ENCODE measurements around the gene SNX32. TPM values are rescaled to one million over a fixed set of nuclear protein-coding genes. Genes with fewer than 3 reads are reported as not detected.

The SNX32 gene
- total RNA-seq, 1 donor from 2014 or later = 0.47 TPM

DNA sequence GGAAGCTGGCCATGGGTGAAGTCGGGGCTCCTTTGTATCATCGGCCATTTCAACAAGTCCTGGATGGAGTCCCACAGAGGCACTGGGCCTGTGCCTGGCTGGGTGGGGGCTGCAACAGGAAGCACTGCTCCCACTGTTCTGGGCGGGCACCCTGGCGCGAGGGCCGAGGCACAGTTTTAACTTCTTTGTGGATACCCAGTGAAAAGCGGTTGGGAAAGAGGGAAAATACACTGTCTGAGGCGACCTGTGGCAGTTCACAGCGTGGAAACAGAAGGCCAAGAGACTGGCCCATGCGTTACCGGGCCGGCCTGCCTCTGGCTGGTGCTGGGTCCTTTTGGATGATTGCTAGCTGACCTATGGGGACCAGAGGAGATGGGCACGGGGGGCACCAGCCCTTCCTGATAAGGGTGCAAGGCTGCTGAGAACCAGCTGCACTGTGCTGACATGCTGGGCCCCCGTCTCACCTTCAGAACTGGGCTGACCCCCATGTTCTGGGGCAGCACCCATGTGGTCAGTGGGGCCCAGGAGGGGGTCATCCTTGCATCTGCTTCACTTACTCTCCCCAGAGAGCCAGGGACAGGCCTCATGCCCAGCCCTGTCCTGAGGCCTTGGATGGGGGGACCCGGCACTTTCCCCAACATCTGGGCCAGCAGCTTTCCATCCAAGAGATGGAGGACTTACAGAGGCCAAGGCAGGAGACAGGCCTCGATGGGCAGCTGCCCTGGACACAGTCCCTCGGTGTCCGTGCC, 42.7 kb upstream of the SNX32 start:
- no peak overlapping the region for H3K27ac ChIP-seq
- ATAC-seq (no peak), DNase-seq (no peak)
- H3K36me3 ChIP-seq = no peaks in the 10 kb centered on the region
- intact Hi-C loops (cut with DNase I) = no loop called here
- TF ChIP-seq, protein P1, sequence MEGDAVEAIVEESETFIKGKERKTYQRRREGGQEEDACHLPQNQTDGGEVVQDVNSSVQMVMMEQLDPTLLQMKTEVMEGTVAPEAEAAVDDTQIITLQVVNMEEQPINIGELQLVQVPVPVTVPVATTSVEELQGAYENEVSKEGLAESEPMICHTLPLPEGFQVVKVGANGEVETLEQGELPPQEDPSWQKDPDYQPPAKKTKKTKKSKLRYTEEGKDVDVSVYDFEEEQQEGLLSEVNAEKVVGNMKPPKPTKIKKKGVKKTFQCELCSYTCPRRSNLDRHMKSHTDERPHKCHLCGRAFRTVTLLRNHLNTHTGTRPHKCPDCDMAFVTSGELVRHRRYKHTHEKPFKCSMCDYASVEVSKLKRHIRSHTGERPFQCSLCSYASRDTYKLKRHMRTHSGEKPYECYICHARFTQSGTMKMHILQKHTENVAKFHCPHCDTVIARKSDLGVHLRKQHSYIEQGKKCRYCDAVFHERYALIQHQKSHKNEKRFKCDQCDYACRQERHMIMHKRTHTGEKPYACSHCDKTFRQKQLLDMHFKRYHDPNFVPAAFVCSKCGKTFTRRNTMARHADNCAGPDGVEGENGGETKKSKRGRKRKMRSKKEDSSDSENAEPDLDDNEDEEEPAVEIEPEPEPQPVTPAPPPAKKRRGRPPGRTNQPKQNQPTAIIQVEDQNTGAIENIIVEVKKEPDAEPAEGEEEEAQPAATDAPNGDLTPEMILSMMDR (IDR thresholded peaks at IDR 0.05) = no peak
- peaks cover 26% of the 10 kb centered on the region for H3K27me3 ChIP-seq (ENCODE audit: low read depth)
- no peaks in the 10 kb centered on the region for H3K9me3 ChIP-seq
- peaks cover 30% of the 10 kb centered on the region for H3K4me1 ChIP-seq
- H3K4me3 ChIP-seq = no peak overlapping the region

DNA sequence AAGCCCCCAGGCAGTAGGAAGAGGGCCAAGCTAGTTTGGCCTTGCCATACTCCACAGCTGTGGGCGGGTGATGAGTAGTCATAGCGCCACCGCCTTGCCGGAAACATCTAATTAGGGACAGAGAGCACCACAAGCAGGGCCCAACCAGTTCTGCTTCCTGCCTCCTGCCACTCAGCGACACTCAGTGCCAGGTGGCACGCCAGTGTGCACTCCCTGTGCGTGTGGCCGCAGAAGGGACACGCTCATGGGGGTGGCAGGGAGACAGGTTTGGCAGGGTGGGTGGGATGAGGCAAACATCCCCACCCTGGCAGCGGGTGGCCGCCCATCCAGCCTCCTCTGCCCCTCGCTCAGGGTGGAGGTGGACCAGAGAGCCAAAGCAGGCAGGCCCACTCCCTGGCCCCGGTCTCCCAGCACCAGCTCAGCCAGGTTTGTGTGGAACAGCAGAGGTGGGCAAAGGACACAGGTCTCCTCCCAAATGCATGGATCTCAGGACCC, 42.0 kb upstream of the SNX32 start:
- Histone ChIP-seq H3K36me3 (no peaks in the 10 kb centered on the region), H3K9me3 (no peaks in the 10 kb centered on the region), H3K4me1 (peaks cover 24% of the 10 kb centered on the region), H3K27me3 (ENCODE audit: low read depth) (peaks cover 20% of the 10 kb centered on the region), H3K4me3 (no peak overlapping the region), H3K27ac (no peak overlapping the region)
- peak; percentile 49 to 70 for ATAC-seq
- intact Hi-C loops (cut with DNase I) = no loop called here
- TF ChIP-seq, protein P1 (IDR thresholded peaks at IDR 0.05) = no peak
- DNase-seq = peak; percentile 75

DNA sequence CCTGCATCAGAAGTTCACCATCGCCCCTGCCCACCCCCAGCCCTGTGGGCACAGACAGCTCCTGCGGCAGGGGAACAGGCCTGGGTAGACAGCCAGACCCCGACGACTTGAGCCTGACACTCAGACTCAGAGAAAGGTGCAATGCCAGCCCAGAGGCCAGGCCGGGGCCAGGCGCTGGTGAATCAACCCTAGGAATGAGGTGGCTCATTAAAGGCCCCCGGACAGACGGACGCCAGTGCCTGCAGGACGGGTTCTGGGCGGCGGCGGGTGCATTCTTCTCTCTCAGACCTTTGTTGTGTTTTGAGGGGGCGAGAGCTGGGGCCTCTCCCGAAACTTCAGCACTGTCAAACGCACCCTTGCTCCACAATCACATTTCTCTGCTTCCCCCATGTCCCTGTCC, 41.3 kb upstream of the SNX32 start:
- intact Hi-C loops (cut with DNase I) = no loop called here
- Histone ChIP-seq H3K4me3 (no peak overlapping the region), H3K27ac (no peak overlapping the region), H3K4me1 (peaks cover 21% of the 10 kb centered on the region), H3K36me3 (no peaks in the 10 kb centered on the region), H3K27me3 (ENCODE audit: low read depth) (peaks cover 18% of the 10 kb centered on the region), H3K9me3 (no peaks in the 10 kb centered on the region)
- DNase-seq (no peak), ATAC-seq (no peak)
- TF ChIP-seq, protein P1 (IDR thresholded peaks at IDR 0.05) = no peak

DNA sequence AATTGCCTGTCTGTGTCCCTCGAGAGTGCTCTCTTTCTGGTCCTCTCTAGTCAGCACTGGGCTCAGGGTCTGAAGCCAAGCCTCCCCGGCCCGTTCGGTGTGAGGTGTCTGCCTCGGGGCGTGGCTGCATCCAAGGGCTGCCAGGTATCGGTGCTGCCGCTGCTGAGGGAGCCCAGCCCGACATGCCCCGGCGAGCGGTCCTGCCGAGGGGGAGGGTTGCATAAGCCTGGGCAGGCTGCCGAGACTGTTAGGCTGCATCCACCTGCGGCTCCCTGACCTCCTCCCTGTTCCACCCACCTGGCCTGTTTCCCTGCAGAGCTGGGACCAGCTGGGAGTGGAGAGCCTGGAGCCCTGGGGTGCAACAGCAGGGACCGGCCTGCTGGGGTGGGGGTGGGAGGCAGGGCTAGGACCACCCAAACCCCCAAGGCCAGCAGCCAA, 40.6 kb upstream of the SNX32 start:
- no peak overlapping the region for H3K27ac ChIP-seq
- DNase-seq (peak; percentile 87), ATAC-seq (peak; percentile 81 to 84)
- H3K9me3 ChIP-seq = no peaks in the 10 kb centered on the region
- intact Hi-C loops (cut with DNase I) = no loop called here
- H3K4me1 ChIP-seq = peaks cover 14% of the 10 kb centered on the region
- peaks cover 18% of the 10 kb centered on the region for H3K27me3 ChIP-seq (ENCODE audit: low read depth)
- H3K36me3 ChIP-seq = no peaks in the 10 kb centered on the region
- H3K4me3 ChIP-seq = no peak overlapping the region
- TF ChIP-seq, protein P1 (IDR thresholded peaks at IDR 0.05) = no peak

DNA sequence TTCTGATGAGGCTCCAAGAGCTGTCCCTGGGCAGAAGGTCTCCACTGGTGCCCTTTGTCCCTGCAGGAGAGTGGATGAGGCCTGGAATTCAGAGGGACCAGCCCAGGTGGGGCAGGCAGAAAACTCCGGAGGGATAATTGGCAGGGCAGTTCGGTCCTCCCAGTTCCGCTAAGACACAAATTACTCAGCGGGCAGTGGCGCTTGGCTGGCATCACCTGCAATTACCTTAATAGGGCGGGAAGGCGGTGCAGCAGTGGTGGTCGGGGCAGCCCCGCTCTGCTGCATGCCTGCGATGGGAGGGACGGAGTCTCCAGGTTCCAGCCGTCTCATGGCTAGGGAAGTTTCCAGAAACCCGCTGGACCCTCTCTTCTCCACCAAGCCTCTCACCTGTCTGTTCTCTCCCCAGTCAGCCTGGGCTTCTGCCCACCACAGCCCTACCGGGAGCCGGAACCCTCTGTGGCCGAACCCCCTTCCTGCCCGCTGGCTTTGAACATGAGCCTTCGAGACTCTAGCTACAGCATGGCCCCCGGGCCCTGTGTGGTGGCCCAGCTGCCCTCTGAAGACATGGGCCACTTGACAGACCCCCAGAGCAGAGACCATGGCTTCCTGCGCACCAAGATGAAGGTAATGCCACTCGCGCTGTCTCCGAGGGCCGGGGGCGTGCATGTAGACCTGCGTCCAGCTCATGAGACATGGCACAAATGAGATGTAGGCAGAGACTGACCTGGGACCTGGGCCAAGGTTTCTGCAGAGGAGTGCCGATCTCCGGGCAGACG, 40.0 kb upstream of the SNX32 start:
- TF ChIP-seq, protein P1 (IDR thresholded peaks at IDR 0.05) = no peak
- Histone ChIP-seq H3K36me3 (no peaks in the 10 kb centered on the region), H3K27me3 (ENCODE audit: low read depth) (peaks cover 12% of the 10 kb centered on the region), H3K27ac (no peak overlapping the region), H3K4me3 (no peak overlapping the region), H3K4me1 (peaks cover 10% of the 10 kb centered on the region), H3K9me3 (no peaks in the 10 kb centered on the region)
- DNase-seq = no peak
- no peak for ATAC-seq
- intact Hi-C loops (cut with DNase I) = no loop called here
